Endothelial cell of umbilical vein (primary cell): ENCODE data around the gene ABCC5.

Source experiments
- CTCF ChIP-seq, 2 donors: IDR thresholded peaks; 1 replicate in 1 of 2; 2 replicates in 1 of 2; pipeline ENCODE4 v1.5.1; 2011; ENCODE audit warnings: low read length in 2 of 2, mild to moderate bottlenecking in 2 of 2, moderate library complexity in 2 of 2, control low read depth in 1 of 2, inconsistent platforms in 1 of 2, low read depth in 1 of 2; ENCODE audit not compliant: insufficient read depth in 1 of 2; ENCODE audit errors: extremely low read depth in 1 of 2
- MAX ChIP-seq: IDR thresholded peaks from 2 replicates; pipeline ENCODE4 v1.6.1; 2011; ENCODE audit not compliant: insufficient read depth, insufficient read length
- MYC ChIP-seq: IDR thresholded peaks from one replicate; pipeline ENCODE4 v1.6.1; 2011; ENCODE audit warnings: mild to moderate bottlenecking, low read depth, low read length
- POLR2A ChIP-seq: IDR thresholded peaks from 2 replicates; pipeline ENCODE4 v1.6.1; 2012; ENCODE audit warnings: low read depth, mild to moderate bottlenecking, control low read depth, low read length

- TF ChIP-seq CTCF (IDR thresholded peaks at IDR 0.05; ENCODE audit: extremely low read depth in 1 of 2, insufficient read depth in 1 of 2, low read depth in 1 of 2, low read length in 2 of 2) = no peak
- TF ChIP-seq MAX = no peak
- TF ChIP-seq MYC = no peak
- no peak for TF ChIP-seq POLR2A
Measured at GRCh38 chr3:183924543-183924942, 93.1 kb downstream of the ABCC5 start.
